SK-MEL-5 (cell line): ENCODE data around the gene CDH22. TPM values are rescaled to one million over a fixed set of nuclear protein-coding genes. Genes with fewer than 3 reads are reported as not detected.
A peak's percentile ranks its signal among the peaks of the same experiment; 100 is the strongest.

ENCODE experiments used
- DNase-seq: peaks from one replicate; pipeline ENCODE4 v3.0.0-alpha.2; 2016; ENCODE audit warnings: low read depth, low spot score
- in situ Hi-C: cut with HindIII; loops from 2 replicates; pipeline ENCODE4 v1.10.0; 2016; ENCODE audit warnings: low sequenced_read_pairs, high pct_unique_total_duplicates, low pct_unique_long_range_greater_than_20kb
- total RNA-seq: library from RNA; depleted of rRNA; stranded (reverse); fragments of >200 nt; shearing (Covaris generic); gene quantifications from 2 replicates; pipeline ENCODE4 v1.2.3, GENCODE V29; 2014

The CDH22 gene
- total RNA-seq, 1 experiment from 2014 or later = not detected

GRCh38 chr20:46159101-46159897 lies 149.0 kb downstream of the CDH22 start:
- in situ Hi-C loops = no loop called here

GRCh38 chr20:46158476-46158987 lies 149.8 kb downstream of the CDH22 start:
- in situ Hi-C loops = no loop called here
- DNase-seq = no peak

More at GRCh38 chr20:46159101-46159897, 149.0 kb downstream of the CDH22 start:
- DNase-seq = no peak

- no peak for DNase-seq
Measured at GRCh38 chr20:46157625-46158024, 150.7 kb downstream of the CDH22 start.

GRCh38 chr20:46157076-46157592 lies 151.2 kb downstream of the CDH22 start:
- in situ Hi-C loops = no loop called here
- no peak for DNase-seq

More at GRCh38 chr20:46157625-46158024, 150.7 kb downstream of the CDH22 start:
- in situ Hi-C loops = no loop called here

- DNase-seq = no peak
- in situ Hi-C loops = no loop called here
Measured at GRCh38 chr20:46156065-46156464, 152.2 kb downstream of the CDH22 start.

- DNase-seq = no peak
- in situ Hi-C loops = no loop called here
Measured at GRCh38 chr20:46154796-46155195, 153.5 kb downstream of the CDH22 start.

- no peak for DNase-seq
- in situ Hi-C loops = no loop called here
Measured at GRCh38 chr20:46154305-46154704, 154.0 kb downstream of the CDH22 start.

- in situ Hi-C loops = no loop called here
- DNase-seq = no peak
Measured at GRCh38 chr20:46152824-46153586, 155.3 kb downstream of the CDH22 start.

- in situ Hi-C loops = no loop called here
- peak; percentile 31 for DNase-seq
Measured at GRCh38 chr20:46151936-46152335, 156.4 kb downstream of the CDH22 start.

- DNase-seq = no peak
- in situ Hi-C loops = no loop called here
Measured at GRCh38 chr20:46150943-46151342, 157.4 kb downstream of the CDH22 start.

- no peak for DNase-seq
- in situ Hi-C loops = no loop called here
Measured at GRCh38 chr20:46148313-46149208, 159.7 kb downstream of the CDH22 start.

- in situ Hi-C loops = no loop called here
- DNase-seq = no peak
Measured at GRCh38 chr20:46145713-46146112, 162.6 kb downstream of the CDH22 start.

- DNase-seq = no peak
- in situ Hi-C loops = no loop called here
Measured at GRCh38 chr20:46144432-46145025, 163.8 kb downstream of the CDH22 start.

GRCh38 chr20:46142124-46142523 lies 166.2 kb downstream of the CDH22 start:
- in situ Hi-C loops = no loop called here
- no peak for DNase-seq

- DNase-seq = no peak
- in situ Hi-C loops = no loop called here
Measured at GRCh38 chr20:46139908-46140482, 168.3 kb downstream of the CDH22 start.

GRCh38 chr20:46139266-46139889 lies 168.9 kb downstream of the CDH22 start:
- no peak for DNase-seq
- in situ Hi-C loops = no loop called here
